ENCODE results near the gene WIPF2. TPM values are rescaled to one million over a fixed set of nuclear protein-coding genes. Genes with fewer than 3 reads are reported as not detected.

Gene WIPF2
- total and polyA plus RNA-seq, 2 experiments from 2014 or later = 10.3 to 23.8 TPM

- H3K27me3 ChIP-seq = no peaks in the 10 kb centered on the region
- peaks cover 76% of the 10 kb centered on the region for H3K4me1 ChIP-seq (ENCODE audit: insufficient read depth)
- H2AFZ ChIP-seq = no peak overlapping the region
- H3K9me3 ChIP-seq (ENCODE audit: low read depth) = no peaks in the 10 kb centered on the region
- H3K27ac ChIP-seq = peak overlapping the region; percentile 71
- no peaks in the 10 kb centered on the region for H3K36me3 ChIP-seq (replicated peaks; ENCODE audit: insufficient read depth, low read depth)
- no peak overlapping the region for H3K4me3 ChIP-seq
- peak; percentile 85 for DNase-seq (ENCODE audit: low spot score)
- no peaks in the 10 kb centered on the region for H3K9me2 ChIP-seq (replicated peaks; ENCODE audit: insufficient read depth)
- WGBS (ENCODE audit: low lambda C conversion rate, missing lambda C conversion rate) = 20% methylated on average over 1 of the region's 3 CpGs
- TF ChIP-seq EZH2phosphoT487 (IDR thresholded peaks at IDR 0.05; ENCODE audit: low read depth, severe bottlenecking, unreplicated experiment) (no peak), EZH2 (IDR thresholded peaks at IDR 0.05; ENCODE audit: borderline replicate concordance) (no peak)
- TF ChIP-seq, protein P1, sequence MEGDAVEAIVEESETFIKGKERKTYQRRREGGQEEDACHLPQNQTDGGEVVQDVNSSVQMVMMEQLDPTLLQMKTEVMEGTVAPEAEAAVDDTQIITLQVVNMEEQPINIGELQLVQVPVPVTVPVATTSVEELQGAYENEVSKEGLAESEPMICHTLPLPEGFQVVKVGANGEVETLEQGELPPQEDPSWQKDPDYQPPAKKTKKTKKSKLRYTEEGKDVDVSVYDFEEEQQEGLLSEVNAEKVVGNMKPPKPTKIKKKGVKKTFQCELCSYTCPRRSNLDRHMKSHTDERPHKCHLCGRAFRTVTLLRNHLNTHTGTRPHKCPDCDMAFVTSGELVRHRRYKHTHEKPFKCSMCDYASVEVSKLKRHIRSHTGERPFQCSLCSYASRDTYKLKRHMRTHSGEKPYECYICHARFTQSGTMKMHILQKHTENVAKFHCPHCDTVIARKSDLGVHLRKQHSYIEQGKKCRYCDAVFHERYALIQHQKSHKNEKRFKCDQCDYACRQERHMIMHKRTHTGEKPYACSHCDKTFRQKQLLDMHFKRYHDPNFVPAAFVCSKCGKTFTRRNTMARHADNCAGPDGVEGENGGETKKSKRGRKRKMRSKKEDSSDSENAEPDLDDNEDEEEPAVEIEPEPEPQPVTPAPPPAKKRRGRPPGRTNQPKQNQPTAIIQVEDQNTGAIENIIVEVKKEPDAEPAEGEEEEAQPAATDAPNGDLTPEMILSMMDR (IDR thresholded peaks at IDR 0.05; ENCODE audit: poor library complexity) = no peak
- peaks cover 75% of the 10 kb centered on the region for H3K79me2 ChIP-seq
- peak overlapping the region; percentile 35 for H3K4me2 ChIP-seq
- peaks cover 10% of the 10 kb centered on the region for H4K20me1 ChIP-seq (ENCODE audit: insufficient read depth, poor library complexity, severe bottlenecking)
Observed at GRCh38 chr17:40314584-40314956, 95.5 kb downstream of the WIPF2 start.

- Histone ChIP-seq H3K9me2 (replicated peaks; ENCODE audit: insufficient read depth) (no peaks in the 10 kb centered on the region), H3K79me2 (peaks cover 75% of the 10 kb centered on the region), H4K20me1 (ENCODE audit: insufficient read depth, poor library complexity, severe bottlenecking) (peaks cover 15% of the 10 kb centered on the region), H3K27ac (peak overlapping the region; percentile 95), H3K27me3 (no peaks in the 10 kb centered on the region), H3K4me3 (no peak overlapping the region), H3K4me2 (peak overlapping the region; percentile 87), H3K36me3 (replicated peaks; ENCODE audit: insufficient read depth, low read depth) (no peaks in the 10 kb centered on the region), H3K9me3 (ENCODE audit: low read depth) (no peaks in the 10 kb centered on the region), H2AFZ (no peak overlapping the region), H3K4me1 (ENCODE audit: insufficient read depth) (peaks cover 76% of the 10 kb centered on the region)
- TF ChIP-seq, protein P1 (IDR thresholded peaks at IDR 0.05; ENCODE audit: poor library complexity) = no peak
- no peak for TF ChIP-seq EZH2phosphoT487 (IDR thresholded peaks at IDR 0.05; ENCODE audit: low read depth, severe bottlenecking, unreplicated experiment)
- no peak for TF ChIP-seq EZH2 (IDR thresholded peaks at IDR 0.05; ENCODE audit: borderline replicate concordance)
- no peak for DNase-seq (ENCODE audit: low spot score)
- 90% methylated on average over 3 of the region's 3 CpGs for WGBS (ENCODE audit: low lambda C conversion rate, missing lambda C conversion rate)
Observed at GRCh38 chr17:40315206-40315605, 96.1 kb downstream of the WIPF2 start.

- no peak for DNase-seq (ENCODE audit: low spot score)
- Histone ChIP-seq H2AFZ (no peak overlapping the region), H3K4me1 (ENCODE audit: insufficient read depth) (peaks cover 76% of the 10 kb centered on the region), H3K4me3 (no peak overlapping the region), H3K9me2 (replicated peaks; ENCODE audit: insufficient read depth) (no peaks in the 10 kb centered on the region), H3K27ac (peak overlapping the region; percentile 95), H3K4me2 (peak overlapping the region; percentile 87), H3K27me3 (no peaks in the 10 kb centered on the region), H4K20me1 (ENCODE audit: insufficient read depth, poor library complexity, severe bottlenecking) (peaks cover 22% of the 10 kb centered on the region), H3K36me3 (replicated peaks; ENCODE audit: insufficient read depth, low read depth) (no peaks in the 10 kb centered on the region), H3K9me3 (ENCODE audit: low read depth) (no peaks in the 10 kb centered on the region), H3K79me2 (peaks cover 75% of the 10 kb centered on the region)
- TF ChIP-seq, protein P1 (IDR thresholded peaks at IDR 0.05; ENCODE audit: poor library complexity) = no peak
- TF ChIP-seq EZH2 (IDR thresholded peaks at IDR 0.05; ENCODE audit: borderline replicate concordance) (no peak), EZH2phosphoT487 (IDR thresholded peaks at IDR 0.05; ENCODE audit: low read depth, severe bottlenecking, unreplicated experiment) (no peak)
- WGBS (ENCODE audit: low lambda C conversion rate, missing lambda C conversion rate) = 39% methylated on average over 9 of the region's 9 CpGs
Observed at GRCh38 chr17:40315678-40316570, 96.8 kb downstream of the WIPF2 start.

Measured in hepatocyte (in vitro differentiated cells).